Activated T-helper 1 cell treated with Interleukin-2 at 50 U/mL for 16 hours (primary cell): ENCODE results near the gene SLC9A3.

ENCODE experiments used
- DNase-seq: peaks from one replicate; pipeline ENCODE4 v3.0.0-alpha.2; 2020; ENCODE audit warnings: low read depth

Gene SLC9A3

GRCh38 chr5:505951-506525 lies 18.2 kb downstream of the SLC9A3 start:
- DNase-seq: no peak

DNA sequence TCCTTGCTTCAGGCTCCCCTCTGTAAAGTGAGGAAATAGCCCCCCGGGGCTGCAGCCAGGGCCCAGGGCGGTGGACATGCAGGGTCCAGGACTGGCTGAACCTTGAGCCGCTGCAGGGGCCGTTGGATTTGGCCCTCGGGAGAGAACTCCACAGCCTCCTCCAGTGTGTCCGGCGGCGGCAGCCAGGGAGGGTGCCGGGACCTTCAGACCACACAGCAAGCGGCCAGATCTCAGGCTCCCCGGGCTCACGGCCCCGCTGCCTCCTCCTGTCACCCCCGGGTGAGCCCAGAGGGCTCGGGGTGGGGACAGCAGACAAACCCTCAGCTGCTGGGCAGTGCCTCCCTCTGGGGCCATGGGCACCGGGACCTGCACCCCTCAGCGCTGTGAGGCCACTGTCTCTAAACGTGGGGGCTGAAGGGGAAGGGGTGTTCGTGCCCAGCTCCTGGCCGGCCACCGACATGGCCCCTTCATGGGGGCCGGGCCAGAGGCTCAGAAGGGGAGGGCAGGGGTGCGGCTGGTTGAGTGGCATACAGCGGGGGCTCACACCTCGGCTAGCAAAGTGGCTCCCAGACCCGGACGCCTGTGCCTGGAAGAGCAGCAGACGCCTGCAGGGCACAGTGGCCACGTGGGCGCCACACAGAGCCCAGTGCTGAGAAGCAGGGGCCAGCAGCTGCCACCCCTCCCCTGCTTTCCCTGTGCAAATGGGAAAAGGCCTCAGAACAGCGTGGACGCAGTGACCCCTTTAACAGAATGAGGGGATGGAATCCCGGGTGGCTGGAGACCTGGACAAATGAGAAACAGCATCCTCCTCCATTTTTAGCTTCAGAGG lies 19.7 kb downstream of the SLC9A3 start:
- DNase-seq: no peak

GRCh38 chr5:502325-503079 lies 21.7 kb downstream of the SLC9A3 start:
- DNase-seq: no peak

DNA sequence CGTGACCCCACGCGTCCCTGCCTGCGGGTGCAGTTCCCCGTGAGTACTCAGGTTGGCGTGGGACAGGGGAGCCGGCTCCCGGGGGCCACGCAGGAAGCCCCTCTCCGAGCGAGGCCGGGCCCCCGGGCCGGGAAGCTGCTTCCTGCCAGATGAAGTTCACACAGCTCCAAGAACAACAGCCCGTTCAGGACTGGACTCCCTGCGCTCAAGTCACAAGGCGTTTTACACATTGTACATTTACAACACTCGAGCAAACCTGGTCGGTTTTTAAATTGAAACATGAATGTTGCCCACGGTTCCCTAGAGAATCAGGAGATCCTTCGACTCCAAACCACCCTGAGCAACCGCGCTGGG lies 22.4 kb downstream of the SLC9A3 start:
- no peak for DNase-seq

GRCh38 chr5:501105-501830 lies 23.0 kb downstream of the SLC9A3 start:
- DNase-seq: no peak

DNA sequence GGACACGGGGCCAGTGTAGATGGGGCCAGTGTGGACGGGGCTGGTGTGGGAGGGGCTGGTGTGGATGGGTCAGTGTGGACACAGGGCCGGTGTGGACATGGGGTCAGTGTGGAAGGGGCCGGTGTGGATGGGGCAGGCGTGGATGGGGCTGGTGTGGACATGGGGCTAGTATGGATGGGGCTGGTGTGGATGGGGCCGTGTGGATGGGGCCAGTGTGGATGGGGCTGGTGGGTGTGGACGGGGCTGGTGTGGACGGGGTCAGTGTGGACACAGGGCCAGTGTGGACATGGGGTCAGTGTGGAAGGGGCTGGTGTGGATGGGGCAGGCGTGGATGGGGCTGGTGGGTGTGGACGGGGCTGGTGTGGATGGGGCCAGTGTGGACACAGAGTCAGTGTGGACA lies 23.8 kb downstream of the SLC9A3 start:
- DNase-seq: no peak

GRCh38 chr5:499233-500209 lies 24.7 kb downstream of the SLC9A3 start:
- DNase-seq: no peak

DNA sequence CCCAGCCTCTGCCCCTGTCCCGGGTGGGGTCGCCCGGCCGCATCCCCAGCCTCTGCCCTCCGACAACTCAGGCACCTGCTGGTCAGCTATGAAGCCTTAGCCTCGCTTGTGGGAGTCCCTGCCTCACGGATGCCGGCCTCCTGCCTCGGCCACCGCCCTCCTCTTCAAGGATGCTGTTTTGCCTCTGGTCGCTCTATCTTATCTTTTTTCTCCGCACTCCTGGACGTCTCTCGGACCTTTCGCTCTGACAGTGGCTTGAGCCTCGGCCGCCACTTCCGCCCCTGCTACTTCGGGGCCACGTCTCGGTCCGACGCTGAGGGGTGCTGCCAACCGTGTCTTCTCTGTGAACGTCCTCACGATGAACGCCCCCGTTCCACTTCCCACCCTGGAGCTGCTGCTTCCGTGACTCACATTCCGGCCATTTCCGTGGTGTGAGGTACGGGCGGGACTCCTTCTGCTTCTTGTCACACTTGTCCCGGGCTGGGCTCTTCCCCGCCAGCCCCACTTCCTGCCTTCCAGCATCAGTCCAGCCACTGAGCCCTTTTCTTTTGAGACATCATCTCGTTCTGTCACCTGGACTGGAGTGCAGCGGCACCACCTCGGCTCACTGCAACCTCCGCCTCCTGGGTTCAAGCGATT lies 26.3 kb downstream of the SLC9A3 start:
- no peak for DNase-seq

GRCh38 chr5:497090-497700 lies 27.1 kb downstream of the SLC9A3 start:
- DNase-seq: no peak

- no peak for DNase-seq
These were observed 28.2 kb downstream of the SLC9A3 start for GRCh38 chr5:496028-496427.

DNA sequence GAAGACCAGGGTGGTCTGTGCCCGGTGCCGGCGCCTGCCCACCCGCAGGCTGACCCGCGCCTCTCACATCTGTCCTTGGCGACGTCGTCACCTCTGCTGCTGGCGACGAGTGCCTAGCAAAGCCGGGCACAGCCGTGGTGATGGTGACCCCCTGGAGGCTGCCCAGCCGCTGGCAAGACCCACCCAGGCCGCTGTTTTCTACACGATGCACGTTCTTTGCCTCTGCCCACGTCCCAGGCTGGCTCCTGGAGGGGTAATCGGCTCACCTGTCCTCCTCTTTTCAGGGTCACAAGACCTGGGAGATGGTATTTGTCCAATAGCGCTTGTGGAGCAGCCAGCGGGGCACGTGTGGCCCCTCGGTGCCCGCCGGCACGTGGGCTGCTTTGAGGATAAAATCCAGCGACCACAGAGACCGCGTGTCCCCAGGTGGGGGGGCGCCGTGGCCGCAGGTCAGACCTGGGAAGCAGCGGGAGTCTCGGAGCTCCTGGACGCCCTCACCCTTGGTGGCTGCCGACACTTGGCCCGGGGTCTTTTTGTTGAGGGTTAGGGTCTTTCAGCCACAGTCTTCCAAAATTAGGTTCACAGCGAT lies 29.5 kb downstream of the SLC9A3 start:
- no peak for DNase-seq

GRCh38 chr5:493758-494157 lies 30.5 kb downstream of the SLC9A3 start:
- DNase-seq: no peak

GRCh38 chr5:493119-493701 lies 31.0 kb downstream of the SLC9A3 start:
- DNase-seq: no peak

- no peak for DNase-seq
These were observed 31.8 kb downstream of the SLC9A3 start for GRCh38 chr5:492314-492893.

DNA sequence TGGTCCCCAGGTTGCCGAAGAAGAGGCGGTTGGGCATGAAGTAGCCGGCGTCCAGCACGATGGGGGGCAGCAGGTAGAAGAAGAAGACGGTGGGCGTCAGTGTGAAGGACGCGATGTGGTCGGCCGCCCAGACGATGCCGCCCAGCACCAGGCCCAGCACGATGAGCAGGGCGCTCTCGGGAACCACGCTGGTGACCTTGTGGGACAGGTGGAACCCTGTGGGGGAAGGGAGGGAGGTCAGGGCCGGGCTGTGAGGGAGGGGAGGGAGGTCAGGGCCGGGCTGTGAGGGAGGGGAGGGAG lies 32.4 kb downstream of the SLC9A3 start:
- no peak for DNase-seq

- DNase-seq: no peak
These were observed 33.0 kb downstream of the SLC9A3 start for GRCh38 chr5:491119-491855.

DNA sequence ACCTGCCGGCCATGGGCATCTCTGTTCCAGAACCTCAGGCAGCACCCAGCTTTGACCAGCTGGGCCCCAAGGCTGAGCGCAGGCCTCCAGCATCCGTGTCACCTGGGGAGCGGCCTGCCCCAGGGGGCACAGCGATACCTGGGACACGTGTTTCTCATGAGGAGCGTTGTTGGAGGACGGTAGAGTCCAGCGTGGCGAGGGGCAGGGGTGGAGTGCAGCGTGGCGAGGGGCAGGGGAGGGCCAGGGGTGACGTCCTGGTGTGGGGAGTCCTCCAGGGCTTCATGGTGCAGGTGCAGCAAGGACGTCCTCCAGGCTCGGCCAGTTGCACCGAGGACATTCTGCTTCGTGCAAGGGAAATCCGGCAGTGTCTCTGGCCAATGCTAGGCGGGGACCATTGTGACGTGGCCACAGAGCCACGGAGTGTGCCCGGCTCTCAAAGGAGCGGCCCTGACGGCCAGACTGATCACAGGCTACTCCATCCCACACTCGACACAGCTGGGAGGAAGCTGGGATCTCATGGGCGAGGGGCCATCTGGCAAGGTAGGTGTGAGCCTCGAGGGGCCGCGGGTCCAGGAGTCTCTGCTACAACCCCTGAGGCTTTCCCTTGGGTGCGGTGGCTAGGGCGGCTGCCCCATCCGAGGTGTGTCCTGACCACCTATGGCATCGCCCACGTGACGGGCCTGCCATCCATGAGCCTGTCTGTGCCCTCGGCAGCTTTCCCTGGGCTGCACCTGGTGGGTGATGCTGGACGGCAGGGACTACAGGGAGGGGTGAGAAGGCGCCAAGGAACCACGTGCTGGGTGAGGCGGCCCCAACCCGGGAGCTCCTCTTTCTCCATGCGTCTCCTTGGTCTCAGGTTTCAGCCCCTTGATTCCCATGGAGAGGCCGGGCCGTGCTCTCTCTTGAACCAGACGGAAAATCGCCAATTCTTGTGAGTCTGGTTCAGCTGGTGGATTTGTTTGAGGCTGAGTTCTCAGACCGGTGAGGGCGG lies 33.8 kb downstream of the SLC9A3 start:
- no peak for DNase-seq
